Osteocyte (in vitro differentiated cells): ENCODE data around the gene ETNPPL. TPM values are rescaled to one million over a fixed set of nuclear protein-coding genes. Genes with fewer than 3 reads are reported as not detected.

Experiments used
- DNase-seq: peaks from one replicate; pipeline ENCODE4 v3.0.0; 2021; ENCODE audit warnings: mixed read lengths; ENCODE audit not compliant: unreplicated experiment; ENCODE audit errors: extremely low spot score
- H3K27ac Mint-ChIP-seq: one replicate; pipeline ENCODE4 v1.8.0; 2021; ENCODE audit warnings: mild to moderate bottlenecking, mixed read lengths; ENCODE audit not compliant: unreplicated experiment
- H3K27me3 Mint-ChIP-seq: one replicate; pipeline ENCODE4 v1.8.0; 2021; ENCODE audit warnings: mixed read lengths; ENCODE audit not compliant: unreplicated experiment
- H3K36me3 Mint-ChIP-seq: one replicate; pipeline ENCODE4 v1.8.0; 2021; ENCODE audit warnings: mixed read lengths; ENCODE audit not compliant: unreplicated experiment
- H3K4me1 Mint-ChIP-seq: one replicate; pipeline ENCODE4 v1.8.0; 2021; ENCODE audit warnings: mixed read lengths; ENCODE audit not compliant: unreplicated experiment
- H3K4me3 Mint-ChIP-seq: one replicate; pipeline ENCODE4 v1.8.0; 2021; ENCODE audit warnings: mild to moderate bottlenecking, moderate library complexity, mixed read lengths; ENCODE audit not compliant: unreplicated experiment
- H3K9me3 Mint-ChIP-seq: one replicate; pipeline ENCODE4 v1.8.0; 2021; ENCODE audit warnings: mixed read lengths; ENCODE audit not compliant: unreplicated experiment
- CTCF ChIP-seq: fragments of 200-600 bp; sonication (generic); IDR thresholded peaks from 2 replicates; pipeline ENCODE4 v1.5.0; 2021; ENCODE audit warnings: antibody characterized with exemption, mild to moderate bottlenecking, moderate library complexity
- total RNA-seq: library from RNA; stranded (reverse); gene quantifications from 2 replicates; pipeline ENCODE4 v1.2.1, GENCODE V29; 2021

The ETNPPL gene
- total RNA-seq, 1 donor from 2014 or later: not detected

GRCh38 chr4:108706289-108706688 lies 56.6 kb downstream of the ETNPPL start:
- no peak overlapping the region for H3K27ac Mint-ChIP-seq
- H3K4me3 Mint-ChIP-seq: no peak overlapping the region
- DNase-seq: no peak
- no peaks in the 10 kb centered on the region for H3K4me1 Mint-ChIP-seq
- peaks cover 2% of the 10 kb centered on the region for H3K27me3 Mint-ChIP-seq
- H3K36me3 Mint-ChIP-seq: no peaks in the 10 kb centered on the region
- no peak for TF ChIP-seq CTCF
- no peaks in the 10 kb centered on the region for H3K9me3 Mint-ChIP-seq

- H3K36me3 Mint-ChIP-seq: no peaks in the 10 kb centered on the region
- no peaks in the 10 kb centered on the region for H3K9me3 Mint-ChIP-seq
- TF ChIP-seq CTCF: no peak
- DNase-seq: no peak
- peaks cover 2% of the 10 kb centered on the region for H3K27me3 Mint-ChIP-seq
- no peak overlapping the region for H3K27ac Mint-ChIP-seq
- H3K4me3 Mint-ChIP-seq: no peak overlapping the region
- H3K4me1 Mint-ChIP-seq: no peaks in the 10 kb centered on the region
Measured at GRCh38 chr4:108703966-108704365, 58.9 kb downstream of the ETNPPL start.

GRCh38 chr4:108703370-108703769 lies 59.5 kb downstream of the ETNPPL start:
- no peaks in the 10 kb centered on the region for H3K9me3 Mint-ChIP-seq
- peaks cover 7% of the 10 kb centered on the region for H3K27me3 Mint-ChIP-seq
- no peak for TF ChIP-seq CTCF
- no peak overlapping the region for H3K27ac Mint-ChIP-seq
- DNase-seq: no peak
- H3K4me3 Mint-ChIP-seq: no peak overlapping the region
- H3K36me3 Mint-ChIP-seq: no peaks in the 10 kb centered on the region
- H3K4me1 Mint-ChIP-seq: no peaks in the 10 kb centered on the region

- Mint-ChIP-seq H3K9me3 (no peaks in the 10 kb centered on the region), H3K4me1 (no peaks in the 10 kb centered on the region), H3K27ac (no peak overlapping the region), H3K4me3 (no peak overlapping the region), H3K27me3 (peaks cover 7% of the 10 kb centered on the region), H3K36me3 (no peaks in the 10 kb centered on the region)
- no peak for TF ChIP-seq CTCF
- DNase-seq: no peak
Measured at GRCh38 chr4:108702960-108703359, 59.9 kb downstream of the ETNPPL start.

- Mint-ChIP-seq H3K36me3 (no peaks in the 10 kb centered on the region), H3K9me3 (no peaks in the 10 kb centered on the region), H3K27ac (no peak overlapping the region), H3K27me3 (peaks cover 5% of the 10 kb centered on the region), H3K4me3 (no peak overlapping the region), H3K4me1 (no peaks in the 10 kb centered on the region)
- DNase-seq: no peak
- TF ChIP-seq CTCF: no peak
Measured at GRCh38 chr4:108700081-108700757, 62.6 kb downstream of the ETNPPL start.
